Activated CD8-positive, alpha-beta memory T cell treated with anti-CD3 and anti-CD28 coated beads, Interleukin-2, amount 10 ng/mL, durations not matched to agents 7 days and 5 days (primary cell): ENCODE results near the gene RPS16. TPM values are rescaled to one million over a fixed set of nuclear protein-coding genes. Genes with fewer than 3 reads are reported as not detected.

Source experiments
- ATAC-seq: fragments of 150-1000 bp; cut with Tn5 transposase; one replicate; pipeline ENCODE4 v1.10.0; 2021; ENCODE audit warnings: moderate library complexity
- CTCF ChIA-PET: fragments of 350-600 bp; sonication (Branson Sonifier 250); formaldehyde crosslinking; loops from one replicate; lab custom pipeline; 2021; ENCODE audit warnings: antibody characterized with exemption; lab: Charles Lee
- DNase-seq: peaks from one replicate; pipeline ENCODE4 v3.0.0-alpha.2; 2020
- H3K27ac Mint-ChIP-seq: one replicate; pipeline ENCODE4 v1.8.0; 2021; ENCODE audit warnings: mild to moderate bottlenecking, mixed read lengths
- H3K27me3 Mint-ChIP-seq: one replicate; pipeline ENCODE4 v1.8.0; 2021; ENCODE audit warnings: mixed read lengths
- H3K36me3 Mint-ChIP-seq: one replicate; pipeline ENCODE4 v1.8.0; 2021; ENCODE audit warnings: mild to moderate bottlenecking, mixed read lengths
- H3K4me1 Mint-ChIP-seq: one replicate; pipeline ENCODE4 v1.8.0; 2021; ENCODE audit warnings: mixed read lengths
- H3K4me3 Mint-ChIP-seq: one replicate; pipeline ENCODE4 v1.8.0; 2021; ENCODE audit warnings: mild to moderate bottlenecking, moderate library complexity, mixed read lengths
- H3K9me3 Mint-ChIP-seq: one replicate; pipeline ENCODE4 v1.8.0; 2022; ENCODE audit warnings: low read depth, mixed read lengths
- total RNA-seq, 2 experiments: library from RNA; stranded (reverse); gene quantifications; one replicate each; pipeline ENCODE4 v1.2.3, GENCODE V29; 2021

Gene RPS16
- total RNA-seq, 2 experiments from 2014 or later: 1,815 to 2,117 TPM

GRCh38 chr19:39445196-39446111, 9.7 kb upstream of the RPS16 start, which contains the start of gene SUPT5H:
SUPT5H (plus strand) TSS chr19:39445582; CDS start chr19:39445891, 309 bp downstream.
- no peaks in the 10 kb centered on the region for H3K9me3 Mint-ChIP-seq
- peak within 1 kb of the TSS; percentile 100 for H3K4me3 Mint-ChIP-seq
- CTCF ChIA-PET: interaction anchor here (0.6 to 3.4 kb wide), 9 partner anchors 10 to 1043 kb away, joined by 3 to 18 read pairs (median 5); partner anchors contain the start of genes EID2B, FAM98C and RPS16
- peak; percentile 99 for DNase-seq
- ATAC-seq: peak; percentile 94
- no peaks in the 10 kb centered on the region for H3K27me3 Mint-ChIP-seq
- peak within 1 kb of the TSS; percentile 99 for H3K27ac Mint-ChIP-seq
- peaks cover 25% of the 10 kb centered on the region for H3K36me3 Mint-ChIP-seq
- peaks cover 52% of the 10 kb centered on the region for H3K4me1 Mint-ChIP-seq

DNA sequence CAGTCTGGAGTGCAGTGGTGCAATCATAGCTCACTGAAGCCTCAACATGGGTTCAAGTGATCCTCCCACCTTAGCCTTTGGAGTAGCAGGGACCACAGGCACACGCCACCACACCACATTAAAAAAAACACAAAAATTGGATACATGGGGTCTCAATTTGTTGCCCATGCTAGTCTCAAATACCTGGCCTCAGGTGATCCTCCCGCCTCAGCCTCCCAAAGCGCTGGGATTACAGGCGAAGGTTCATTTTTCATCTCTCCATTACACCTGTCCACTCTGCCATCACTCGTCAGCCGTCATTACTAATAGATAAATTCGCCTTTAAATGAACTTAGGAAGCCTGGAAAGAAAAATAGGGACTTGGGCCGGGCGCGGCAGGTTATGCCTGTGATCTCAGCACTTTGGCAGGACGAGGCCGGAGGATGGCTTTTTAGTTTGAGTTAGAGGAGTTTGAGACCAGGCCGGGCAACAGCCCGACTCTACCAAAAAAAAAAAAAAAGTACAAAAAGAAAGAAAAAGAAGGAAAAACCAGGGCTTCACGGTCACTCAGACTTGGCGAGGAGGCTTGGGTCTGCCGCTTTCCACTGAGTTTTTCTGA, 8.9 kb upstream of the RPS16 start:
- ATAC-seq (no peak), DNase-seq (no peak)
- H3K27ac Mint-ChIP-seq: peak overlapping the region; percentile 99
- CTCF ChIA-PET: interaction anchor here (0.6 to 3.4 kb wide), 9 partner anchors 9 to 1042 kb away, joined by 3 to 18 read pairs (median 5); partner anchors contain the start of genes EID2B, FAM98C and RPS16
- peak overlapping the region; percentile 100 for H3K4me3 Mint-ChIP-seq
- no peaks in the 10 kb centered on the region for H3K27me3 Mint-ChIP-seq
- peaks cover 51% of the 10 kb centered on the region for H3K4me1 Mint-ChIP-seq
- H3K9me3 Mint-ChIP-seq: no peaks in the 10 kb centered on the region
- H3K36me3 Mint-ChIP-seq: peaks cover 25% of the 10 kb centered on the region

DNA sequence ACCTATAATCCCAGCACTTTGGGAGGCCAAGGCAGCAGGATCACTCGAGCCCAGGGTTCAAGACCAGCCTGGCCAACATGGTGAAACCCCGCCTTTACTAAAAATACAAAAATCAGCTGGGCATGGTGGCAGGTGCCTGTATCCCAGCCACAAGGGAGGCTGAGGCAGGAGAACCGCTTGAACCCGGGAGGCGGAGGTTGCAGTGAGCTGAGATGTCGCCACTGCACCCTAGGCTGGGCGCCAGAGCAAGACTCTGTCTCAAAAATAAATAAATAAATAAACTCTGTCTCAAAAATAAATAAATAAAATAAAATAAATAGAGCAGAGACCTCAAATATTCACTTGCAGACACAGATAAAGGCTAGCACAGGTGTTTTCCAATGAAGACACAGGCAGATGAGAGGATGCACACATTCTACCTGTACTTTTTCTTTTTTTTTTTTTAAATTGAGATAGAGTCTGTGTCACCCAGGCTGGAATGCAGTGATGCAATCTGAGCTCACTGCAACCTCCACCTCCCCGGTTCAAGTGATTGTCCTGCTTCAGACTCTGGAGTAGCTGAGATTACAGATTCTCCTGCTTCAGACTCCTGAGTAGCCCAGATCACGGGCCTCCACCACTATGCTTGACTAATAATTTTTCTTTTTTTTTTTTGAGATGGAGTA, 2.7 kb upstream of the RPS16 start:
- no peak overlapping the region for H3K4me3 Mint-ChIP-seq
- DNase-seq (no peak), ATAC-seq (no peak)
- H3K27ac Mint-ChIP-seq: no peak overlapping the region
- no peaks in the 10 kb centered on the region for H3K9me3 Mint-ChIP-seq
- peaks cover 38% of the 10 kb centered on the region for H3K4me1 Mint-ChIP-seq
- peaks cover 24% of the 10 kb centered on the region for H3K36me3 Mint-ChIP-seq
- CTCF ChIA-PET: interaction anchor here (0.6 to 5.1 kb wide), 5 partner anchors 67 to 1092 kb away, joined by 3 to 59 read pairs (median 4); partner anchors contain the start of gene EID2B
- H3K27me3 Mint-ChIP-seq: peaks cover 4% of the 10 kb centered on the region

DNA sequence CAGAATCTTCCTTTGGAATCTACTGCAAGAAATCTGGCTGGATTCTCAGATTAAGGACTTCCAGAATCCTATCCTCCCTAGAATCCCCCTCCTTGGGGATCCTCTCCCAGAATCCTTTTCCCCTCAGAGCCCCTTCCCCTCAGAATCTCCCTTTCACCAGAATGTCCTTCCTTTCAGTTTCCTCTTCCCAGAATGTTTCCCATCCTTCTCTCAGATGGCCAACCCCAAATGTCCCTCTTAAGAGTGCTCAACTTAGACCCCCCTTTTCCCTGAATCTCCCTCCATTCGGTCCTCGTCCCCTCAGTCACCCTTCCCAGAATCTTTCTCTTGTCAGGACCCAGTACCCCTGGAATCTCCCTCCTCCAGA, 584 bp upstream of the RPS16 start:
- H3K9me3 Mint-ChIP-seq: no peaks in the 10 kb centered on the region
- peaks cover 4% of the 10 kb centered on the region for H3K27me3 Mint-ChIP-seq
- peak overlapping the region; percentile 99 for H3K27ac Mint-ChIP-seq
- no peak for DNase-seq
- peaks cover 34% of the 10 kb centered on the region for H3K36me3 Mint-ChIP-seq
- H3K4me1 Mint-ChIP-seq: peaks cover 50% of the 10 kb centered on the region
- CTCF ChIA-PET: interaction anchor here (0.6 to 3.4 kb wide), 15 partner anchors 8 to 534 kb away, joined by 3 to 20 read pairs (median 5); partner anchors contain the start of genes EID2B, MED29, PAF1 and PLEKHG2
- H3K4me3 Mint-ChIP-seq: peak overlapping the region; percentile 99
- no peak for ATAC-seq

GRCh38 chr19:39434123-39435076, 1.3 kb downstream of the RPS16 start:
- H3K9me3 Mint-ChIP-seq: no peaks in the 10 kb centered on the region
- peaks cover 36% of the 10 kb centered on the region for H3K36me3 Mint-ChIP-seq
- CTCF ChIA-PET: interaction anchor here (0.7 to 3.4 kb wide), 14 partner anchors 10 to 536 kb away, joined by 3 to 20 read pairs (median 5); partner anchors contain the start of genes EID2B, MED29, PAF1 and PLEKHG2
- peak overlapping the region; percentile 99 for H3K27ac Mint-ChIP-seq
- ATAC-seq (no peak), DNase-seq (no peak)
- H3K4me1 Mint-ChIP-seq: peaks cover 53% of the 10 kb centered on the region
- H3K4me3 Mint-ChIP-seq: peak overlapping the region; percentile 99
- peaks cover 4% of the 10 kb centered on the region for H3K27me3 Mint-ChIP-seq

GRCh38 chr19:39433480-39434079, 2.2 kb downstream of the RPS16 start:
- no peak for ATAC-seq
- peaks cover 56% of the 10 kb centered on the region for H3K4me1 Mint-ChIP-seq
- H3K9me3 Mint-ChIP-seq: no peaks in the 10 kb centered on the region
- CTCF ChIA-PET: interaction anchor here (0.5 to 3.4 kb wide), 5 partner anchors 14 to 77 kb away, joined by 3 to 15 read pairs (median 4); partner anchors contain the start of gene PLEKHG2
- H3K27ac Mint-ChIP-seq: peak overlapping the region; percentile 99
- DNase-seq: no peak
- peaks cover 36% of the 10 kb centered on the region for H3K36me3 Mint-ChIP-seq
- H3K27me3 Mint-ChIP-seq: peaks cover 4% of the 10 kb centered on the region
- peak overlapping the region; percentile 99 for H3K4me3 Mint-ChIP-seq

GRCh38 chr19:39432677-39433025, 3.1 kb downstream of the RPS16 start:
- ATAC-seq (no peak), DNase-seq (no peak)
- peaks cover 36% of the 10 kb centered on the region for H3K36me3 Mint-ChIP-seq
- no peak overlapping the region for H3K4me3 Mint-ChIP-seq
- H3K27ac Mint-ChIP-seq: peak overlapping the region; percentile 67
- CTCF ChIA-PET: interaction anchor here (1.2 to 2.3 kb wide), 3 partner anchors 20 to 100 kb away, joined by 3 to 8 read pairs (median 4); partner anchors contain the start of genes EID2B and PLEKHG2
- H3K9me3 Mint-ChIP-seq: no peaks in the 10 kb centered on the region
- peaks cover 56% of the 10 kb centered on the region for H3K4me1 Mint-ChIP-seq
- peaks cover 4% of the 10 kb centered on the region for H3K27me3 Mint-ChIP-seq

GRCh38 chr19:39430675-39431593, 4.8 kb downstream of the RPS16 start:
- Mint-ChIP-seq H3K4me3 (peak overlapping the region; percentile 54), H3K27ac (peak overlapping the region; percentile 93), H3K4me1 (peaks cover 47% of the 10 kb centered on the region), H3K27me3 (peaks cover 3% of the 10 kb centered on the region), H3K9me3 (no peaks in the 10 kb centered on the region), H3K36me3 (peaks cover 35% of the 10 kb centered on the region)
- ATAC-seq (peak; percentile 76), DNase-seq (peak; percentile 88)
- CTCF ChIA-PET: interaction anchor here (0.6 to 2.3 kb wide), 2 partner anchors 19 to 90 kb away, joined by 3 to 8 read pairs; partner anchors contain the start of gene PLEKHG2

- peaks cover 27% of the 10 kb centered on the region for H3K4me1 Mint-ChIP-seq
- no peaks in the 10 kb centered on the region for H3K27me3 Mint-ChIP-seq
- DNase-seq (no peak), ATAC-seq (no peak)
- peaks cover 14% of the 10 kb centered on the region for H3K36me3 Mint-ChIP-seq
- H3K27ac Mint-ChIP-seq: no peak overlapping the region
- CTCF ChIA-PET: interaction anchor here (0.9 to 2.3 kb wide), 6 partner anchors 15 to 104 kb away, joined by 3 to 10 read pairs (median 4); partner anchors contain the start of genes EID2B and PLEKHG2
- H3K9me3 Mint-ChIP-seq: no peaks in the 10 kb centered on the region
- no peak overlapping the region for H3K4me3 Mint-ChIP-seq
Measured at GRCh38 chr19:39428283-39429112, 7.3 kb downstream of the RPS16 start.

DNA sequence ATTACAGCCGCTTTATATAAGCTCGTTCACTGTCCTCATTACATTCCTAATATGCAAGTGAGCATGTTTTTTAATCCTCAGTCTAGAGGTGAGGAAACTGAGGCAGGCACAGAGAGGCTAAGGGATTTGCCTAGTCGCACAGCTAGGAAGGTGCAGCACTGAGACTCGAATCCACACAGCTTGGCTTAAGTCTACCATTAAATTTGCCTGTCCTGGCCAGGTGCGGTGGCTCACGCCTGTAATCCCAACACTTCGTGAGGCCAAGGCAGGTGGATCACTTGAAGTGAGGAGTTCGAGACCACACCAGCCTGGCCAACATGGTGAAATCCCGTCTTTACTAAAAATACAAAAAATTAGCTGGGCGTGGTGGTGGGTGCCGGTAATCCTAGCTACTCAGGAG, 8.0 kb downstream of the RPS16 start:
- Mint-ChIP-seq H3K4me3 (no peak overlapping the region), H3K27ac (no peak overlapping the region), H3K9me3 (no peaks in the 10 kb centered on the region), H3K4me1 (peaks cover 19% of the 10 kb centered on the region), H3K36me3 (peaks cover 9% of the 10 kb centered on the region), H3K27me3 (no peaks in the 10 kb centered on the region)
- no peak for ATAC-seq
- DNase-seq: no peak
- CTCF ChIA-PET: interaction anchor here (0.7 to 1.9 kb wide), 6 partner anchors 15 to 317 kb away, joined by 3 to 8 read pairs (median 3); partner anchors contain the start of gene PLEKHG2
